Osteoblast (primary cell): ENCODE data around the gene ACAD11. TPM values are rescaled to one million over a fixed set of nuclear protein-coding genes. Genes with fewer than 3 reads are reported as not detected.

Experiments used
- DNase-seq: peaks from one replicate; pipeline ENCODE4 v3.0.0; 2011; ENCODE audit warnings: low spot score, mixed read lengths; ENCODE audit not compliant: insufficient read length; ENCODE audit errors: missing footprints
- H2AFZ ChIP-seq: 2 replicates; pipeline ENCODE4 v1.6.0; 2011; ENCODE audit warnings: mild to moderate bottlenecking, low read length
- H3K27ac ChIP-seq: 2 replicates; pipeline ENCODE4 v1.5.1; 2011; ENCODE audit warnings: mild to moderate bottlenecking, low read depth, low read length, moderate library complexity
- H3K27me3 ChIP-seq: 2 replicates; pipeline ENCODE4 v1.6.0; 2012; ENCODE audit warnings: mild to moderate bottlenecking, control low read depth, inconsistent platforms, low read length, moderate library complexity; ENCODE audit not compliant: insufficient read depth
- H3K36me3 ChIP-seq: 2 replicates; pipeline ENCODE4 v1.5.1; 2011; ENCODE audit warnings: mild to moderate bottlenecking, low read length, control low read depth, moderate library complexity; ENCODE audit not compliant: insufficient read depth
- H3K4me1 ChIP-seq: 2 replicates; pipeline ENCODE4 v1.5.1; 2011; ENCODE audit warnings: mild to moderate bottlenecking, low read length, control low read depth, moderate library complexity; ENCODE audit not compliant: insufficient read depth
- H3K4me2 ChIP-seq: 2 replicates; pipeline ENCODE4 v1.6.0; 2011; ENCODE audit warnings: mild to moderate bottlenecking, low read length; ENCODE audit not compliant: insufficient read depth
- H3K4me3 ChIP-seq: fragments of 200-600 bp; sonication (generic); 3 replicates; pipeline ENCODE4 v1.5.1; 2012; ENCODE audit warnings: mild to moderate bottlenecking, low read length, inconsistent platforms; ENCODE audit not compliant: insufficient read depth
- H3K79me2 ChIP-seq: 2 replicates; pipeline ENCODE4 v1.6.0; 2012; ENCODE audit warnings: mild to moderate bottlenecking, low read length, control low read depth, inconsistent platforms; ENCODE audit not compliant: insufficient read depth
- H3K9me3 ChIP-seq: 2 replicates; pipeline ENCODE4 v1.5.1; 2011; ENCODE audit warnings: low read depth, low read length, control low read depth
- H4K20me1 ChIP-seq: 2 replicates; pipeline ENCODE4 v1.6.0; 2012; ENCODE audit warnings: mild to moderate bottlenecking, low read length, control low read depth; ENCODE audit not compliant: insufficient read depth
- CTCF ChIP-seq: IDR thresholded peaks from 2 replicates; pipeline ENCODE4 v1.5.1; 2011; ENCODE audit warnings: mild to moderate bottlenecking, low read depth, low read length, moderate library complexity; ENCODE audit errors: extremely low read depth
- total RNA-seq: library from RNA; depleted of rRNA; stranded (reverse); fragments of >200 nt; gene quantifications from 2 replicates; pipeline ENCODE4 v1.2.3, GENCODE V29; 2012

Gene ACAD11
- total RNA-seq, 1 donor: 31.1 TPM

- no peak overlapping the region for H3K4me2 ChIP-seq
- no peaks in the 10 kb centered on the region for H3K79me2 ChIP-seq
- H3K36me3 ChIP-seq: peaks cover 76% of the 10 kb centered on the region
- H3K9me3 ChIP-seq: no peaks in the 10 kb centered on the region
- H4K20me1 ChIP-seq: no peaks in the 10 kb centered on the region
- H3K27me3 ChIP-seq: no peaks in the 10 kb centered on the region
- H3K4me1 ChIP-seq: no peaks in the 10 kb centered on the region
- H2AFZ ChIP-seq: no peak overlapping the region
- no peak for DNase-seq
- H3K27ac ChIP-seq: no peak overlapping the region
- no peak for TF ChIP-seq CTCF
- no peak overlapping the region for H3K4me3 ChIP-seq
Observed at GRCh38 chr3:132690040-132690439, 30.4 kb upstream of the ACAD11 start.

GRCh38 chr3:132682201-132682600, 22.6 kb upstream of the ACAD11 start:
- no peak for DNase-seq
- no peak overlapping the region for H3K27ac ChIP-seq
- H3K4me2 ChIP-seq: no peak overlapping the region
- H3K9me3 ChIP-seq: no peaks in the 10 kb centered on the region
- no peaks in the 10 kb centered on the region for H3K27me3 ChIP-seq
- no peaks in the 10 kb centered on the region for H3K4me1 ChIP-seq
- H3K4me3 ChIP-seq: no peak overlapping the region
- no peak overlapping the region for H2AFZ ChIP-seq
- H4K20me1 ChIP-seq: no peaks in the 10 kb centered on the region
- peaks cover 67% of the 10 kb centered on the region for H3K36me3 ChIP-seq
- H3K79me2 ChIP-seq: no peaks in the 10 kb centered on the region
- TF ChIP-seq CTCF: no peak

- Histone ChIP-seq H3K9me3 (no peaks in the 10 kb centered on the region), H2AFZ (no peak overlapping the region)
- no peak for TF ChIP-seq CTCF
Observed at GRCh38 chr3:132681421-132681820, 21.8 kb upstream of the ACAD11 start.

GRCh38 chr3:132679911-132680310, 20.3 kb upstream of the ACAD11 start:
- no peaks in the 10 kb centered on the region for H3K4me1 ChIP-seq
- peaks cover 70% of the 10 kb centered on the region for H3K36me3 ChIP-seq
- H3K4me2 ChIP-seq: no peak overlapping the region
- H2AFZ ChIP-seq: no peak overlapping the region
- no peaks in the 10 kb centered on the region for H3K79me2 ChIP-seq
- no peak overlapping the region for H3K27ac ChIP-seq
- H3K4me3 ChIP-seq: no peak overlapping the region
- no peaks in the 10 kb centered on the region for H3K9me3 ChIP-seq
- no peak for TF ChIP-seq CTCF
- no peak for DNase-seq
- no peaks in the 10 kb centered on the region for H3K27me3 ChIP-seq
- no peaks in the 10 kb centered on the region for H4K20me1 ChIP-seq

More at GRCh38 chr3:132681421-132681820, 21.8 kb upstream of the ACAD11 start:
- Histone ChIP-seq H3K27ac (no peak overlapping the region), H3K4me2 (no peak overlapping the region), H3K27me3 (no peaks in the 10 kb centered on the region), H3K36me3 (peaks cover 65% of the 10 kb centered on the region), H3K79me2 (no peaks in the 10 kb centered on the region), H3K4me3 (no peak overlapping the region), H4K20me1 (no peaks in the 10 kb centered on the region), H3K4me1 (no peaks in the 10 kb centered on the region)
- DNase-seq: no peak
